PC-9 (cell line): ENCODE data around the gene PDHB. TPM values are rescaled to one million over a fixed set of nuclear protein-coding genes. Genes with fewer than 3 reads are reported as not detected.

ENCODE experiments used
- BruUV-seq: library from RNA; stranded (reverse); fragments of 400-500 nt; replicated peaks from 2 replicates; lab custom pipeline; 2021; lab: Mats Ljungman, UMichigan
- CTCF ChIA-PET: fragments of 300-600 bp; sonication (Branson Sonifier 250); formaldehyde crosslinking; loops from one replicate; lab custom pipeline; 2022; ENCODE audit warnings: antibody characterized with exemption; lab: Charles Lee
- POLR2A ChIA-PET: fragments of 300-600 bp; sonication (Branson Sonifier 250); formaldehyde crosslinking; loops from one replicate; lab custom pipeline; 2022; ENCODE audit warnings: antibody characterized with exemption; ENCODE audit not compliant: unreplicated experiment; lab: Charles Lee
- DNase-seq, 2 experiments: peaks; one replicate each; pipeline versions ENCODE4 v3.0.0 to v3.0.0-alpha.2; 2015 to 2022; ENCODE audit warnings: mixed read lengths in 1 of 2
- H2AFZ ChIP-seq: fragments of 200-600 bp; sonication (generic); 2 replicates; pipeline ENCODE4 v1.8.1; 2017; ENCODE audit warnings: antibody characterized with exemption
- H3F3A ChIP-seq: fragments of 200-600 bp; sonication (generic); 2 replicates; pipeline ENCODE4 v1.8.1; 2017; ENCODE audit warnings: antibody characterized with exemption, mild to moderate bottlenecking, low read depth; ENCODE audit not compliant: insufficient read depth
- H3K27ac ChIP-seq: fragments of 200-600 bp; sonication (generic); 2 replicates; pipeline ENCODE4 v1.6.1; 2016; ENCODE audit warnings: mixed run types
- H3K27me3 ChIP-seq: fragments of 200-600 bp; sonication (generic); 2 replicates; pipeline ENCODE4 v1.6.1; 2016; ENCODE audit warnings: low read depth, mixed run types; ENCODE audit not compliant: insufficient read depth
- H3K36me3 ChIP-seq: fragments of 200-600 bp; sonication (generic); 2 replicates; pipeline ENCODE4 v1.6.1; 2016; ENCODE audit warnings: low read depth, mixed run types
- H3K4me1 ChIP-seq: fragments of 200-600 bp; sonication (generic); replicated peaks from 2 replicates; pipeline ENCODE4 v1.6.1; 2016; ENCODE audit warnings: mixed run types; ENCODE audit not compliant: insufficient read depth
- H3K4me2 ChIP-seq: fragments of 200-600 bp; sonication (generic); 2 replicates; pipeline ENCODE4 v1.6.1; 2017; ENCODE audit warnings: mixed run types
- H3K4me3 ChIP-seq: fragments of 200-600 bp; sonication (generic); 2 replicates; pipeline ENCODE4 v1.6.1; 2016; ENCODE audit warnings: mixed run types
- H3K79me2 ChIP-seq: fragments of 200-600 bp; sonication (generic); 2 replicates; pipeline ENCODE4 v1.6.1; 2017; ENCODE audit warnings: low read depth, mixed run types
- H3K9me2 ChIP-seq: fragments of 200-600 bp; sonication (generic); 2 replicates; pipeline ENCODE4 v1.8.1; 2017; ENCODE audit warnings: mild to moderate bottlenecking; ENCODE audit not compliant: insufficient read depth
- H3K9me3 ChIP-seq: fragments of 200-600 bp; sonication (generic); 2 replicates; pipeline ENCODE4 v1.8.1; 2016; ENCODE audit warnings: low read depth; ENCODE audit not compliant: insufficient read depth
- H4K20me1 ChIP-seq: fragments of 200-600 bp; sonication (generic); 2 replicates; pipeline ENCODE4 v1.8.1; 2017; ENCODE audit not compliant: insufficient read depth
- EZH2 ChIP-seq: fragments of 200-600 bp; sonication (generic); IDR thresholded peaks from 2 replicates; pipeline ENCODE4 v1.8.0; 2017; ENCODE audit warnings: antibody characterized with exemption, low read depth
- intact Hi-C: fragments of 100-400 bp; cut with micrococcal nuclease; formaldehyde crosslinking; loops from one replicate; pipeline ENCODE4 v1.10.0; 2022; ENCODE audit not compliant: unreplicated experiment
- total RNA-seq: library from RNA; stranded (reverse); gene quantifications from 2 replicates; pipeline ENCODE4 v1.2.3, GENCODE V29; 2021
- TF ChIP-seq, protein P1 (sequence below): fragments of 200-600 bp; sonication (generic); conservative IDR thresholded peaks from 2 replicates; pipeline ENCODE4 v1.6.1; 2017; ENCODE audit warnings: mixed run types, antibody characterized with exemption, mild to moderate bottlenecking, moderate library complexity

Gene PDHB
- total RNA-seq, 1 experiment from 2014 or later = 69.8 TPM

DNA sequence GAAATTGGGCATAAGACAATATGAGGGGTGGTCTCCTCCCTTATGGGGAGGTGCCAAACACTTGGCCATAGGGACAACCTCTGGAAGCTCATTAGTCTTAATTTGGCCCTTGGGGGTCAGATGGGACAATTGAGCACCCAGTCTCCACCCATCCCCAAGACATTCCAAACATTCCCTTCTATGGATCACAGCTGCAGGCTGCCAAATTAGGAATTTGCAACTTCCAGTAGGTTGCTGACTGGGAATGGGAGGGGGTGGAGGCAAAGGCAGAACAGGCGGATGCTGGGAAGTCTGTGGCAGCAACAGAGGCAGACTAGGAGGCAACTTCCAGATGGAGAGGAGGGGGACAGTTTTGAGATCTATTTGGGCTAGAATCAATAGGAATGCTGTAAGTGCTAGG, 1.4 kb upstream of the PDHB start:
- TF ChIP-seq EZH2 = no peak
- TF ChIP-seq, protein P1, sequence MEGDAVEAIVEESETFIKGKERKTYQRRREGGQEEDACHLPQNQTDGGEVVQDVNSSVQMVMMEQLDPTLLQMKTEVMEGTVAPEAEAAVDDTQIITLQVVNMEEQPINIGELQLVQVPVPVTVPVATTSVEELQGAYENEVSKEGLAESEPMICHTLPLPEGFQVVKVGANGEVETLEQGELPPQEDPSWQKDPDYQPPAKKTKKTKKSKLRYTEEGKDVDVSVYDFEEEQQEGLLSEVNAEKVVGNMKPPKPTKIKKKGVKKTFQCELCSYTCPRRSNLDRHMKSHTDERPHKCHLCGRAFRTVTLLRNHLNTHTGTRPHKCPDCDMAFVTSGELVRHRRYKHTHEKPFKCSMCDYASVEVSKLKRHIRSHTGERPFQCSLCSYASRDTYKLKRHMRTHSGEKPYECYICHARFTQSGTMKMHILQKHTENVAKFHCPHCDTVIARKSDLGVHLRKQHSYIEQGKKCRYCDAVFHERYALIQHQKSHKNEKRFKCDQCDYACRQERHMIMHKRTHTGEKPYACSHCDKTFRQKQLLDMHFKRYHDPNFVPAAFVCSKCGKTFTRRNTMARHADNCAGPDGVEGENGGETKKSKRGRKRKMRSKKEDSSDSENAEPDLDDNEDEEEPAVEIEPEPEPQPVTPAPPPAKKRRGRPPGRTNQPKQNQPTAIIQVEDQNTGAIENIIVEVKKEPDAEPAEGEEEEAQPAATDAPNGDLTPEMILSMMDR = no peak
- H4K20me1 ChIP-seq = no peaks in the 10 kb centered on the region
- H3K79me2 ChIP-seq = peaks cover 17% of the 10 kb centered on the region
- no peaks in the 10 kb centered on the region for H3K27me3 ChIP-seq
- peak in 1 of 2 experiments; percentile 10 for DNase-seq
- no peaks in the 10 kb centered on the region for H3K9me2 ChIP-seq
- BruUV-seq = no TSS peak
- no peak overlapping the region for H3K4me3 ChIP-seq
- peaks cover 13% of the 10 kb centered on the region for H3K4me1 ChIP-seq
- peaks cover 17% of the 10 kb centered on the region; the same call in 1 of the 2 replicates for H3K36me3 ChIP-seq
- H3F3A ChIP-seq = no peaks in the 10 kb centered on the region; the same call in 1 of the 2 replicates
- no peak overlapping the region for H3K4me2 ChIP-seq
- CTCF ChIA-PET = no interaction called here
- intact Hi-C loops = loop anchor here (5.0 kb wide), 2 partner anchors 37 to 172 kb away; no protein-coding TSS in a partner anchor
- H3K9me3 ChIP-seq = no peaks in the 10 kb centered on the region
- H2AFZ ChIP-seq = no peak overlapping the region
- POLR2A ChIA-PET = no interaction called here
- no peak overlapping the region for H3K27ac ChIP-seq

DNA sequence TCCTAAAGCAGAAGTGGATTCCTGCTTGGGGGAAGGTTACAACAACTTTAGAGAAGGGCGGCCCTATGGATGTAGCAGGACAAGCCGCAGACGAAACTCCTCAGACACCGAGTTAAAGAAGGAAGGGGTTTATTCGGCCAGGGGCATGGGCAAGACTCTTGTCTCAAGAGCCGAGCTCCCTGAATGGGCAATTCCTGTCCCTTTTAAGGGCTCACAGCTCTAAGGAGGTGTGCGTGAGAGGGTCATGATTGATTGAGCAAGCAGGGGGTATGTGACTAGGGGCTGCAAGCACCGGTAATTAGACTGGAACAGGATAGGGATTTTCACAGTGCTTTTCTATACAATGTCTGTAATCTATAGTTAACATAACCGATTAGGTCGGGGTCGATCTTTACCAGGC, 879 bp upstream of the PDHB start:
- no peak for DNase-seq
- no TSS peak for BruUV-seq
- no peak for TF ChIP-seq EZH2
- TF ChIP-seq, protein P1 = no peak
- H3K36me3 ChIP-seq = peaks cover 22% of the 10 kb centered on the region; the same call in 1 of the 2 replicates
- peaks cover 13% of the 10 kb centered on the region for H3K4me1 ChIP-seq
- POLR2A ChIA-PET = no interaction called here
- no peaks in the 10 kb centered on the region; the same call in 1 of the 2 replicates for H3F3A ChIP-seq
- H3K79me2 ChIP-seq = peaks cover 17% of the 10 kb centered on the region
- H2AFZ ChIP-seq = no peak overlapping the region
- H3K9me3 ChIP-seq = no peaks in the 10 kb centered on the region
- intact Hi-C loops = loop anchor here (5.0 kb wide), 2 partner anchors 38 to 173 kb away; no protein-coding TSS in a partner anchor
- no peak overlapping the region; the same call in 1 of the 2 replicates for H3K4me2 ChIP-seq
- H3K4me3 ChIP-seq = no peak overlapping the region
- no peak overlapping the region for H3K27ac ChIP-seq
- no peaks in the 10 kb centered on the region for H4K20me1 ChIP-seq
- H3K27me3 ChIP-seq = no peaks in the 10 kb centered on the region
- no peaks in the 10 kb centered on the region for H3K9me2 ChIP-seq
- CTCF ChIA-PET = no interaction called here

DNA sequence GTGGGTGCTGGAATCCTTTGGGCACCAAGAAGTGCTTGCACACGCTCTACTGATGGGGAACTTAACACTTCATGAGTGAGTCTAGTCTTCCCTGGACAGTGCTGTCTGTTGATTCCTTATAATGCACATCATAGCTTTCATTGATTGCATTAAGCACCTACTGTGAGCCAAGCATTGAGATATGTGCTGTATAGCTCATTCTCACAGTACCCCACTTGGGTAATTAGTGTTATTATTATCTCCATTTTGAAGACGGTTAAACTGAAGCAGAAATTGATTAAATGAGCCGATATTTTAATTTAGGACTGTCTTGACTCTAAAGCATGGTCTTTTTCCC, 504 bp upstream of the PDHB start:
- DNase-seq = no peak
- Histone ChIP-seq H3K4me1 (peaks cover 13% of the 10 kb centered on the region), H3K27me3 (no peaks in the 10 kb centered on the region), H2AFZ (peak overlapping the region; percentile 81; the same call in 1 of the 2 replicates), H3K4me2 (no peak overlapping the region; the same call in none of the 2 replicates), H3K9me3 (no peaks in the 10 kb centered on the region), H3K27ac (no peak overlapping the region), H3K4me3 (peak overlapping the region; percentile 84; the same call in 1 of the 2 replicates), H3K36me3 (peaks cover 26% of the 10 kb centered on the region; the same call in 1 of the 2 replicates), H3F3A (no peaks in the 10 kb centered on the region; the same call in 1 of the 2 replicates), H4K20me1 (no peaks in the 10 kb centered on the region), H3K9me2 (no peaks in the 10 kb centered on the region), H3K79me2 (peaks cover 17% of the 10 kb centered on the region)
- ChIA-PET POLR2A (no interaction called here), CTCF (no interaction called here)
- no peak for TF ChIP-seq EZH2
- TF ChIP-seq, protein P1 = no peak
- BruUV-seq = TSS peak; percentile 65
- intact Hi-C loops = loop anchor here (5.0 kb wide), 2 partner anchors 38 to 173 kb away; no protein-coding TSS in a partner anchor
